Measurements from ENCODE around the gene FAM204A. TPM values are rescaled to one million over a fixed set of nuclear protein-coding genes. Genes with fewer than 3 reads are reported as not detected.
A peak's percentile ranks its signal among the peaks of the same experiment; 100 is the strongest.

FAM204A gene
- total RNA-seq (2013) = 114 TPM
- 100 to 1,000 TPM in 2 of 3 donors, 10 to 100 TPM in 1; 24.6 to 191 (median 139) TPM for polyA plus RNA-seq
- polyA minus RNA-seq = 14.3 and 29.8 TPM in 2 replicates
- 25.0 to 82.2 (median 45.9) reads per million in 11 experiments for total RNA-seq

GRCh38 chr10:118341791-118342637 is at the start of gene FAM204A:
Gene FAM204A, minus strand, starts transcription at chr10:118342324. Its CDS starts 5,909 bp downstream, at chr10:118336415.
- H3K9me3 Mint-ChIP-seq = peaks cover 0 to 1% (median 0%) of the 10 kb centered on the region in 7 donors
- peaks cover 5 to 8% (median 6%) of the 10 kb centered on the region in 3 donors for H3K27me3 Mint-ChIP-seq (ENCODE audit: low read depth in 3 of 3)
- Histone ChIP-seq H3K4me3 (replicated peaks in 1 of 3; ENCODE audit: low read depth in 2 of 3, low read length in 3 of 3) (peak within 1 kb of the TSS; percentile 84 to 98 (median 97)), H3K36me3 (replicated peaks in 1 of 2; ENCODE audit: control insufficient read depth in 1 of 2, insufficient read depth in 2 of 2, low read length in 2 of 2) (peaks cover 6 to 20% of the 10 kb centered on the region in 2 donors), H2AFZ (ENCODE audit: insufficient read depth, low read depth, low read length, poor library complexity, severe bottlenecking) (peak within 1 kb of the TSS; percentile 100), H4K20me1 (ENCODE audit: insufficient read depth, low read length) (peaks cover 34% of the 10 kb centered on the region), H3K4me2 (replicated peaks; ENCODE audit: extremely low read depth, low read length, poor library complexity, severe bottlenecking) (peak within 1 kb of the TSS; percentile 86), H3K4me1 (ENCODE audit: control insufficient read depth in 1 of 2, insufficient read depth in 2 of 2, low read length in 2 of 2) (peaks cover 21 to 28% of the 10 kb centered on the region in 2 donors), H3K9ac (ENCODE audit: insufficient read depth, low read length, poor library complexity, severe bottlenecking) (peak within 1 kb of the TSS; percentile 94), H3K27me3 (ENCODE audit: control insufficient read depth in 2 of 2, insufficient read depth in 2 of 2, low read length in 2 of 2) (no peaks in the 10 kb centered on the region), H3K79me2 (ENCODE audit: insufficient read depth, low read length) (peaks cover 51% of the 10 kb centered on the region), H3K27ac (ENCODE audit: low read depth in 1 of 2, low read length in 2 of 2) (peak within 1 kb of the TSS; percentile 6 to 91), H3K9me3 (replicated peaks in 1 of 2; ENCODE audit: control insufficient read depth in 1 of 2, insufficient read depth in 1 of 2, low read length in 2 of 2) (no peaks in the 10 kb centered on the region)
- TF ChIP-seq CTCF (IDR thresholded peaks at IDR 0.05) = no peak
- peaks cover 16 to 22% of the 10 kb centered on the region in 2 donors for H3K36me3 Mint-ChIP-seq
- peak; percentile 90 to 97 (median 95) for DNase-seq
- H3K27ac Mint-ChIP-seq = peak within 1 kb of the TSS; percentile 77 to 94 (median 90)
- peak within 1 kb of the TSS; percentile 85 to 93 for H3K4me3 Mint-ChIP-seq
- peaks cover 33% of the 10 kb centered on the region for H3K4me1 Mint-ChIP-seq
- WGBS (ENCODE audit: insufficient coverage) = 0% methylated on average over 41 of the region's 45 CpGs
- intact Hi-C loops (cut with micrococcal nuclease) = loop anchor here in 1 of 2 donors (10.0 kb wide), 2 partner anchors 297 to 1533 kb away; partner anchors contain the start of genes MCMBP and RAB11FIP2

- no peak overlapping the region for H3K9ac ChIP-seq (ENCODE audit: insufficient read depth, low read length, poor library complexity, severe bottlenecking)
- peaks cover 3 to 4% of the 10 kb centered on the region in 2 donors for H3K27me3 ChIP-seq (ENCODE audit: control insufficient read depth in 2 of 2, insufficient read depth in 2 of 2, low read length in 2 of 2)
- no peak for TF ChIP-seq CTCF (IDR thresholded peaks at IDR 0.05)
- no CpG with 5 or more reads among the region's 1 CpG for WGBS (ENCODE audit: insufficient coverage)
- H3K27ac ChIP-seq (ENCODE audit: low read depth in 1 of 2, low read length in 2 of 2) = no peak overlapping the region
- intact Hi-C loops (cut with micrococcal nuclease) = no loop called here
- DNase-seq = no peak
- H3K4me1 Mint-ChIP-seq = no peaks in the 10 kb centered on the region
- H3K4me3 ChIP-seq (replicated peaks in 1 of 3; ENCODE audit: low read depth in 2 of 3, low read length in 3 of 3) = no peak overlapping the region
- peaks cover 5 to 12% (median 8%) of the 10 kb centered on the region in 3 donors for H3K27me3 Mint-ChIP-seq (ENCODE audit: low read depth in 3 of 3)
- no peaks in the 10 kb centered on the region for H3K36me3 ChIP-seq (replicated peaks in 1 of 2; ENCODE audit: control insufficient read depth in 1 of 2, insufficient read depth in 2 of 2, low read length in 2 of 2)
- no peaks in the 10 kb centered on the region for H4K20me1 ChIP-seq (ENCODE audit: insufficient read depth, low read length)
- H3K27ac Mint-ChIP-seq = no peak overlapping the region
- H2AFZ ChIP-seq (ENCODE audit: insufficient read depth, low read depth, low read length, poor library complexity, severe bottlenecking) = no peak overlapping the region
- peaks cover 0 to 10% (median 0%) of the 10 kb centered on the region in 7 donors for H3K9me3 Mint-ChIP-seq
- H3K4me2 ChIP-seq (replicated peaks; ENCODE audit: extremely low read depth, low read length, poor library complexity, severe bottlenecking) = no peak overlapping the region
- H3K4me1 ChIP-seq (ENCODE audit: control insufficient read depth in 1 of 2, insufficient read depth in 2 of 2, low read length in 2 of 2) = no peaks in the 10 kb centered on the region
- no peaks in the 10 kb centered on the region for H3K36me3 Mint-ChIP-seq
- peaks cover 5 to 7% of the 10 kb centered on the region in 2 donors for H3K9me3 ChIP-seq (replicated peaks in 1 of 2; ENCODE audit: control insufficient read depth in 1 of 2, insufficient read depth in 1 of 2, low read length in 2 of 2)
- H3K4me3 Mint-ChIP-seq = no peak overlapping the region
- no peaks in the 10 kb centered on the region for H3K79me2 ChIP-seq (ENCODE audit: insufficient read depth, low read length)
Observed at GRCh38 chr10:118383699-118384098, 41.6 kb upstream of the FAM204A start.

Measured in CD14-positive monocyte (primary cell).